HepG2 (cell line): ENCODE measurements around the gene TSC1. TPM values are rescaled to one million over a fixed set of nuclear protein-coding genes. Genes with fewer than 3 reads are reported as not detected.

ENCODE experiments used
- ATAC-seq: fragments of 200-7000 bp; cut with Tn5 transposase; 3 replicates; pipeline ENCODE4 v1.9.1; 2020; ENCODE audit warnings: mild to moderate bottlenecking, moderate library complexity
- BruUV-seq: library from RNA; stranded (reverse); fragments of 400-500 nt; replicated peaks from 2 replicates; lab custom pipeline; 2021; lab: Mats Ljungman, UMichigan
- CTCF ChIA-PET: fragments of 300-600 bp; formaldehyde crosslinking; extraction: SDS; loops from one replicate; lab custom pipeline; 2021; ENCODE audit warnings: low total read pairs, inconsistent platforms, low intra/inter-chr PET ratio; lab: Yijun Ruan, JAX
- POLR2A ChIA-PET: fragments of 350-600 bp; sonication (Branson Sonifier 250); formaldehyde crosslinking; loops from one replicate; lab custom pipeline; 2020; ENCODE audit warnings: antibody characterized with exemption, inconsistent platforms; lab: Yijun Ruan, JAX
- DNase-seq: peaks from one replicate; pipeline ENCODE4 v3.0.0-alpha.2; 2015; ENCODE audit warnings: low spot score
- FAIRE-seq: peaks from 3 replicates; lab custom pipeline; 2011; peaks lifted over from hg19 to GRCh38; lab: Jason Lieb, UNC
- H2AFZ ChIP-seq: one replicate; pipeline ENCODE4 v1.6.1; 2011; ENCODE audit warnings: low read length, inconsistent platforms
- H3K27ac ChIP-seq: fragments of 300-600 bp; 3 replicates; pipeline ENCODE4 v1.8.0; 2011; ENCODE audit warnings: mixed run types, mild to moderate bottlenecking, mixed read lengths, low read length, inconsistent platforms; ENCODE audit not compliant: insufficient read depth; ENCODE audit errors: extremely low read length
- H3K27me3 ChIP-seq, 2 experiments: fragments of 200-600 bp in 1 of 2; 2 replicates in 1 of 2; 3 replicates in 1 of 2; pipeline versions ENCODE4 v1.6.0 to v1.8.0; 2011; ENCODE audit warnings: low read length in 2 of 2, mild to moderate bottlenecking in 2 of 2, moderate library complexity in 2 of 2, inconsistent platforms in 1 of 2; ENCODE audit not compliant: insufficient read depth in 2 of 2, control insufficient read depth in 1 of 2
- H3K36me3 ChIP-seq, 2 experiments: fragments of 200-600 bp in 1 of 2; replicated peaks in 1 of 2; 2 replicates in 1 of 2; 3 replicates in 1 of 2; pipeline versions ENCODE4 v1.5.1 to v1.8.0; 2011; ENCODE audit warnings: low read length in 2 of 2, inconsistent platforms in 1 of 2; ENCODE audit not compliant: insufficient read depth in 2 of 2, control insufficient read depth in 1 of 2
- H3K4me1 ChIP-seq: 2 replicates; pipeline ENCODE4 v1.5.1; 2012; ENCODE audit warnings: low read length, inconsistent platforms; ENCODE audit not compliant: insufficient read depth
- H3K4me2 ChIP-seq: 2 replicates; pipeline ENCODE4 v1.6.0; 2011; ENCODE audit warnings: low read depth, low read length, inconsistent platforms
- H3K4me3 ChIP-seq, 3 experiments: fragments of 200-600 bp in 1 of 3; sonication (generic), shearing (Covaris generic) in 1 of 3; replicated peaks in 1 of 3; 2 replicates each; pipeline ENCODE4 v1.5.1; 2011 to 2016; ENCODE audit warnings: low read length in 3 of 3, inconsistent platforms in 2 of 3, low read depth in 2 of 3, mild to moderate bottlenecking in 2 of 3, control low read depth in 1 of 3, mixed read lengths in 1 of 3; ENCODE audit not compliant: insufficient read depth in 1 of 3
- H3K79me2 ChIP-seq: one replicate; pipeline ENCODE4 v1.6.1; 2011; ENCODE audit warnings: low read length, inconsistent platforms; ENCODE audit not compliant: insufficient read depth
- H3K9ac ChIP-seq: 2 replicates; pipeline ENCODE4 v1.6.0; 2011; ENCODE audit warnings: mild to moderate bottlenecking, low read depth, low read length, inconsistent platforms; ENCODE audit not compliant: insufficient read depth
- H3K9me3 ChIP-seq: 2 replicates; pipeline ENCODE4 v1.5.1; 2012; ENCODE audit warnings: mild to moderate bottlenecking, low read length
- H4K20me1 ChIP-seq: 2 replicates; pipeline ENCODE4 v1.6.0; 2011; ENCODE audit warnings: inconsistent platforms, mild to moderate bottlenecking, low read length, moderate library complexity; ENCODE audit not compliant: insufficient read depth
- HMGA1 ChIP-seq: sonication (generic); formaldehyde crosslinking; conservative IDR thresholded peaks from 2 replicates; pipeline ENCODE4 v1.4.0; 2020; ENCODE audit warnings: missing genetic modification reagents
- JUND ChIP-seq: sonication (generic); formaldehyde crosslinking; IDR thresholded peaks from 2 replicates; pipeline ENCODE4 v1.8.0; 2022; ENCODE audit warnings: mild to moderate bottlenecking, missing genetic modification reagents
- MAFF ChIP-seq: IDR thresholded peaks from 2 replicates; pipeline ENCODE4 v1.6.1; 2011; ENCODE audit warnings: low read depth, low read length, improper control_type of control experiment
- NCOA1 ChIP-seq: sonication (generic); formaldehyde crosslinking; IDR thresholded peaks from 2 replicates; pipeline ENCODE4 v1.9.0; 2021; ENCODE audit warnings: missing genetic modification reagents
- NFYB ChIP-seq: sonication (generic); formaldehyde crosslinking; IDR thresholded peaks from 2 replicates; pipeline ENCODE4 v1.4.0; 2020; ENCODE audit warnings: missing genetic modification reagents
- PHB2 ChIP-seq: fragments of 450-650 bp; IDR thresholded peaks from 2 replicates; pipeline ENCODE4 v1.6.1; 2018; ENCODE audit not compliant: partially characterized antibody
- POLR2AphosphoS2 ChIP-seq: IDR thresholded peaks from 2 replicates; pipeline ENCODE4 v1.6.1; 2011; ENCODE audit warnings: low read depth, low read length, improper control_type of control experiment
- RBM39 ChIP-seq: fragments of 200-400 bp; formaldehyde crosslinking; IDR thresholded peaks from one replicate; pipeline ENCODE4 v1.6.1; 2018; ENCODE audit warnings: antibody characterized with exemption, mild to moderate bottlenecking, low read depth, low read length; ENCODE audit not compliant: poor library complexity, severe bottlenecking
- SMARCC2 ChIP-seq: fragments of 450-650 bp; IDR thresholded peaks from 2 replicates; pipeline ENCODE4 v1.6.1; 2017; ENCODE audit warnings: antibody characterized with exemption, mild to moderate bottlenecking
- THAP11 ChIP-seq: IDR thresholded peaks from 2 replicates; pipeline ENCODE4 v1.6.1; 2016; ENCODE audit warnings: missing biosample characterization, missing genetic modification reagents
- ZNF121 ChIP-seq: sonication (generic); formaldehyde crosslinking; IDR thresholded peaks from 2 replicates; pipeline ENCODE4 v1.5.0; 2020; ENCODE audit warnings: mild to moderate bottlenecking, missing genetic modification reagents
- ZNF747 ChIP-seq: sonication (generic); formaldehyde crosslinking; IDR thresholded peaks from 2 replicates; pipeline ENCODE4 v1.8.1; 2023; ENCODE audit warnings: missing genetic modification reagents, mild to moderate bottlenecking, borderline replicate concordance
- ZNF761 ChIP-seq: sonication (generic); formaldehyde crosslinking; conservative IDR thresholded peaks from 2 replicates; pipeline ENCODE4 v1.4.0; 2020; ENCODE audit warnings: mild to moderate bottlenecking, missing genetic modification reagents
- ZSCAN25 ChIP-seq: sonication (generic); formaldehyde crosslinking; IDR thresholded peaks from 2 replicates; pipeline ENCODE4 v1.8.0; 2022; ENCODE audit warnings: mild to moderate bottlenecking, missing genetic modification reagents
- ZSCAN31 ChIP-seq: sonication (generic); formaldehyde crosslinking; IDR thresholded peaks from 2 replicates; pipeline ENCODE4 v1.5.0; 2020; ENCODE audit warnings: low read depth, mild to moderate bottlenecking, missing genetic modification reagents
- WGBS: methylation state at CpG from one replicate; pipeline ENCODE4 v1.1.6; 2017; ENCODE audit warnings: low lambda C conversion rate; 5-methylcytosine and 5-hydroxymethylcytosine counted together
- in situ Hi-C: cut with HindIII; loops from 2 replicates; pipeline ENCODE4 v1.10.0; 2017; ENCODE audit warnings: low pct_unique_long_range_greater_than_20kb; ENCODE audit not compliant: extremely low pct_ligation_motif_present
- intact Hi-C: fragments of 100-400 bp; cut with micrococcal nuclease; formaldehyde crosslinking; loops from one replicate; pipeline ENCODE4 v1.10.0; 2022; ENCODE audit not compliant: unreplicated experiment
- polyA plus RNA-seq, 8 experiments: library from polyadenylated mRNA; depleted of rRNA in 3 of 8; stranded (reverse) in 7 of 8; unstranded in 1 of 8; fragments of >200 nt; fragmentation: Illumina TruSeq in 4 of 8; extraction: Trizol in 4 of 8; gene quantifications; 2 replicates each; pipeline versions ENCODE4 v1.2.1 to v1.2.3, GENCODE V29; 2011 to 2016; ENCODE audit warnings: low read depth in 4 of 8, missing spikeins in 1 of 8, mixed read lengths in 1 of 8; ENCODE audit not compliant: insufficient read depth in 1 of 8
- total RNA-seq, 5 experiments: library from RNA; depleted of rRNA; stranded (reverse); fragments of >200 nt; fragmentation: Illumina TruSeq; extraction: Trizol; gene quantifications; 2 replicates each; pipeline ENCODE4 v1.2.3, GENCODE V29; 2016; ENCODE audit warnings: low read depth in 1 of 5
- TF ChIP-seq, protein P1 (sequence below): sonication (generic); formaldehyde crosslinking; IDR thresholded peaks from 2 replicates; pipeline ENCODE4 v1.4.0; 2020; ENCODE audit warnings: missing genetic modification reagents

The TSC1 gene
- total and polyA plus RNA-seq, 2 of the 13 experiments (the other 11 are each of a cell fraction or from before 2014, with no cell fraction given), result 31.6 to 66.1 TPM

DNA sequence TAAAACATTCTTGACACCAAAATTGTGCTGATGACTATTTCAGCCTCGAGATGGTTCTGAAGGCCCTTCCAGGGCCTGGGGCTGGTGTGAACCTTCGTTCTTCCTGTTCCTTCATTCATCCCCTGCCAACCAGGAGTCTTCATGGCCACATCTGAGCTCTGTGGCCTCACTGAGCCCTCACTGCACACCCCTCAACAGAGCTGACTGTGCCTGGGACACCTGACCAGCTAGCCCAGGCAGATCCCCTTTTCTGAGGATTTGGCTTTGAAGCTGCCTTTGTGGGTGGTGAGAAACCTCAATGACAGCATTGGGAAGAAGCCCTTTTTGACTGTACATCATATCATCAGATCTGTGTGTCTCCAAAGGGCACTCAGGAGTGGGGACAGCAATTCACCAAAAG lies 80.1 kb downstream of the TSC1 start:
- intact Hi-C loops (no loop called here), in situ Hi-C loops (no loop called here)
- no peaks in the 10 kb centered on the region for H3K4me1 ChIP-seq
- no peak overlapping the region for H3K9ac ChIP-seq
- H3K79me2 ChIP-seq, result no peaks in the 10 kb centered on the region
- CTCF ChIA-PET, result no interaction called here
- H3K9me3 ChIP-seq, result no peaks in the 10 kb centered on the region
- peaks cover 1 to 12% of the 10 kb centered on the region in 2 experiments; a peak in 3 of 5 replicates for H3K27me3 ChIP-seq
- H3K36me3 ChIP-seq, result no peaks in the 10 kb centered on the region
- no peak overlapping the region for H3K4me2 ChIP-seq
- H2AFZ ChIP-seq, result no peak overlapping the region
- no peaks in the 10 kb centered on the region for H4K20me1 ChIP-seq
- no peak overlapping the region for H3K4me3 ChIP-seq
- ATAC-seq, result no peak
- WGBS, result 0% methylated on average over 2 of the region's 2 CpGs
- no peak for DNase-seq
- no peak for FAIRE-seq
- POLR2A ChIA-PET, result no interaction called here
- TF ChIP-seq RBM39, result no peak
- TF ChIP-seq ZNF121 (CRISPR knock-in tag), result no peak
- no peak for TF ChIP-seq SMARCC2
- TF ChIP-seq, protein P1, sequence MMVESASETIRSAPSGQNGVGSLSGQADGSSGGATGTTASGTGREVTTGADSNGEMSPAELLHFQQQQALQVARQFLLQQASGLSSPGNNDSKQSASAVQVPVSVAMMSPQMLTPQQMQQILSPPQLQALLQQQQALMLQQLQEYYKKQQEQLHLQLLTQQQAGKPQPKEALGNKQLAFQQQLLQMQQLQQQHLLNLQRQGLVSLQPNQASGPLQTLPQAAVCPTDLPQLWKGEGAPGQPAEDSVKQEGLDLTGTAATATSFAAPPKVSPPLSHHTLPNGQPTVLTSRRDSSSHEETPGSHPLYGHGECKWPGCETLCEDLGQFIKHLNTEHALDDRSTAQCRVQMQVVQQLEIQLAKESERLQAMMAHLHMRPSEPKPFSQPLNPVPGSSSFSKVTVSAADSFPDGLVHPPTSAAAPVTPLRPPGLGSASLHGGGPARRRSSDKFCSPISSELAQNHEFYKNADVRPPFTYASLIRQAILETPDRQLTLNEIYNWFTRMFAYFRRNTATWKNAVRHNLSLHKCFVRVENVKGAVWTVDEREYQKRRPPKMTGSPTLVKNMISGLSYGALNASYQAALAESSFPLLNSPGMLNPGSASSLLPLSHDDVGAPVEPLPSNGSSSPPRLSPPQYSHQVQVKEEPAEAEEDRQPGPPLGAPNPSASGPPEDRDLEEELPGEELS (CRISPR knock-in tag), result no peak
- TF ChIP-seq MAFF, result no peak
- no peak for TF ChIP-seq ZSCAN31 (CRISPR knock-in tag)
- no peak for TF ChIP-seq HMGA1
- no peak for TF ChIP-seq THAP11 (CRISPR knock-in tag)
- no peak for TF ChIP-seq PHB2
- no peak for TF ChIP-seq NCOA1 (CRISPR knock-in tag)
- no peak for TF ChIP-seq ZSCAN25 (CRISPR knock-in tag)
- no peak for TF ChIP-seq JUND (CRISPR knock-in tag)
- no peak for TF ChIP-seq POLR2AphosphoS2
- TF ChIP-seq ZNF761 (CRISPR knock-in tag), result no peak
- TF ChIP-seq ZNF747 (CRISPR knock-in tag), result no peak
- no peak for TF ChIP-seq NFYB (CRISPR knock-in tag)
- no peak overlapping the region for H3K27ac ChIP-seq
- BruUV-seq, result no TSS peak
